Nephron (organoid): ENCODE results near the gene FARP2.

ENCODE experiments used
- H3K27ac Mint-ChIP-seq, 3 experiments: 2 replicates each; pipeline ENCODE4 v1.8.0; 2020; ENCODE audit warnings: mixed read lengths in 3 of 3, mild to moderate bottlenecking in 2 of 3, moderate library complexity in 1 of 3
- H3K27me3 Mint-ChIP-seq: 2 replicates; pipeline ENCODE4 v1.8.0; 2021; ENCODE audit warnings: low read depth, mild to moderate bottlenecking, moderate library complexity, mixed read lengths
- H3K36me3 Mint-ChIP-seq: 2 replicates; pipeline ENCODE4 v1.8.0; 2020; ENCODE audit warnings: low read depth, mixed read lengths
- H3K4me1 Mint-ChIP-seq: 2 replicates; pipeline ENCODE4 v1.8.0; 2020; ENCODE audit warnings: mixed read lengths
- H3K4me3 Mint-ChIP-seq, 3 experiments: 2 replicates each; pipeline ENCODE4 v1.8.0; 2020; ENCODE audit warnings: mild to moderate bottlenecking in 3 of 3, mixed read lengths in 3 of 3, moderate library complexity in 2 of 3
- H3K9me3 Mint-ChIP-seq: 2 replicates; pipeline ENCODE4 v1.8.0; 2020; ENCODE audit warnings: mixed read lengths
- CTCF ChIP-seq, 3 experiments: fragments of 200-600 bp; sonication (generic); IDR thresholded peaks; one replicate each; pipeline ENCODE4 v1.5.0; 2021; ENCODE audit warnings: antibody characterized with exemption in 3 of 3; ENCODE audit not compliant: unreplicated experiment in 3 of 3

Gene FARP2

GRCh38 chr2:241540771-241541561 lies 184.9 kb downstream of the FARP2 start:
- H3K4me1 Mint-ChIP-seq, result peaks cover 15% of the 10 kb centered on the region
- no peaks in the 10 kb centered on the region for H3K36me3 Mint-ChIP-seq
- no peak for TF ChIP-seq CTCF (IDR thresholded peaks at IDR 0.05; ENCODE audit: unreplicated experiment in 3 of 3)
- H3K27me3 Mint-ChIP-seq, result peaks cover 41% of the 10 kb centered on the region
- H3K9me3 Mint-ChIP-seq, result no peaks in the 10 kb centered on the region
- H3K27ac Mint-ChIP-seq, result peak overlapping the region; percentile 28 to 69 (median 44)
- peak overlapping the region; percentile 73 to 80 (median 78) for H3K4me3 Mint-ChIP-seq

GRCh38 chr2:241541564-241542277 lies 185.6 kb downstream of the FARP2 start:
- Mint-ChIP-seq H3K27ac (no peak overlapping the region), H3K4me3 (no peak overlapping the region), H3K27me3 (peaks cover 38% of the 10 kb centered on the region), H3K36me3 (no peaks in the 10 kb centered on the region), H3K4me1 (peaks cover 15% of the 10 kb centered on the region), H3K9me3 (no peaks in the 10 kb centered on the region)
- no peak for TF ChIP-seq CTCF (IDR thresholded peaks at IDR 0.05; ENCODE audit: unreplicated experiment in 3 of 3)

- Mint-ChIP-seq H3K9me3 (no peaks in the 10 kb centered on the region), H3K4me3 (no peak overlapping the region), H3K27me3 (peaks cover 41% of the 10 kb centered on the region)
Observed at GRCh38 chr2:241542278-241542605, 186.2 kb downstream of the FARP2 start.

More at GRCh38 chr2:241542278-241542605, 186.2 kb downstream of the FARP2 start:
- no peak for TF ChIP-seq CTCF (IDR thresholded peaks at IDR 0.05; ENCODE audit: unreplicated experiment in 3 of 3)
- Mint-ChIP-seq H3K4me1 (peaks cover 15% of the 10 kb centered on the region), H3K36me3 (no peaks in the 10 kb centered on the region), H3K27ac (no peak overlapping the region)
